Right hindlimb (tissue), 1 donor: ENCODE results near the gene FRZB.

Experiments used
- DNase-seq: peaks from one replicate; pipeline ENCODE4 v3.0.0-alpha.2; 2018

The FRZB gene

GRCh38 chr2:182784058-182784706 lies 82.3 kb downstream of the FRZB start:
- DNase-seq, result no peak
